ENCODE results near the gene DIS3. TPM values are rescaled to one million over a fixed set of nuclear protein-coding genes. Genes with fewer than 3 reads are reported as not detected.
A peak's percentile ranks its signal among the peaks of the same experiment; 100 is the strongest.
"Not testable (repeated sequence)": the region's sequence is repeated elsewhere in the genome, so short reads cannot be mapped to it uniquely, and the experiment has no call there.

DIS3 gene
- total RNA-seq, 4 donors from 2014 or later, result 20.6 to 50.9 (median 34.5) TPM

- TF ChIP-seq, protein P1, sequence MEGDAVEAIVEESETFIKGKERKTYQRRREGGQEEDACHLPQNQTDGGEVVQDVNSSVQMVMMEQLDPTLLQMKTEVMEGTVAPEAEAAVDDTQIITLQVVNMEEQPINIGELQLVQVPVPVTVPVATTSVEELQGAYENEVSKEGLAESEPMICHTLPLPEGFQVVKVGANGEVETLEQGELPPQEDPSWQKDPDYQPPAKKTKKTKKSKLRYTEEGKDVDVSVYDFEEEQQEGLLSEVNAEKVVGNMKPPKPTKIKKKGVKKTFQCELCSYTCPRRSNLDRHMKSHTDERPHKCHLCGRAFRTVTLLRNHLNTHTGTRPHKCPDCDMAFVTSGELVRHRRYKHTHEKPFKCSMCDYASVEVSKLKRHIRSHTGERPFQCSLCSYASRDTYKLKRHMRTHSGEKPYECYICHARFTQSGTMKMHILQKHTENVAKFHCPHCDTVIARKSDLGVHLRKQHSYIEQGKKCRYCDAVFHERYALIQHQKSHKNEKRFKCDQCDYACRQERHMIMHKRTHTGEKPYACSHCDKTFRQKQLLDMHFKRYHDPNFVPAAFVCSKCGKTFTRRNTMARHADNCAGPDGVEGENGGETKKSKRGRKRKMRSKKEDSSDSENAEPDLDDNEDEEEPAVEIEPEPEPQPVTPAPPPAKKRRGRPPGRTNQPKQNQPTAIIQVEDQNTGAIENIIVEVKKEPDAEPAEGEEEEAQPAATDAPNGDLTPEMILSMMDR (IDR thresholded peaks at IDR 0.05), result no peak
- TF ChIP-seq POLR2A (IDR thresholded peaks at IDR 0.05), result no peak
Observed at GRCh38 chr13:72820156-72820897, 38.6 kb upstream of the DIS3 start.

DNA sequence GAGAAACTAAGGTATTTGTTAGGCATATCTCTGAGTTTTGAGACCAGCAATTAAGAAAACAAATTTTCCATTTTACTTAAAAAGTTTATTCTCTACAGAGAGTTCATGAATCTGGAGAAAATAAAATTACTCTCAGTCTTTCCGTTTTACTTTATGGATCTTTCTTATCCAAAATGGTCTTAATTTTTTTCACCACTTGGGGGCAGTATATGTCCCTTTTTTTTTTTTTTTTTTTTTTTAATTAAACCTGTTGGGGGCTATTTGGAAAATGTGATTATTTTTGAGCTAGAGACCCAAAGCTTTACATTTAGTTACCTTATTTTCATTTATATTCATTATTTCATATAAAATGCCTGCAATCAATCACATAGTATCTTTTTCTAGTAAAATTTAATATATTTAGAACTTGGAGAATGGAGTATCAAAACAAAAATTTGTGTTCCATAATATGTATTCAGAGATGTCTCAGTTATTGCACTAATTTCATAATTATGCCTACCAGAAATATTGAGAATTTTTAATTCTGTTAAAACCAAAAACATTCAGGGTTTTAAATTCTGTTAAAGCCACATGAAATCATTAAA, 27.3 kb upstream of the DIS3 start:
- DNase-seq, result no peak
- Histone ChIP-seq H3K27me3 (no peaks in the 10 kb centered on the region), H3K4me3 (no peak overlapping the region), H3K27ac (no peak overlapping the region), H3K4me1 (no peaks in the 10 kb centered on the region), H3K9me3 (no peaks in the 10 kb centered on the region), H3K36me3 (no peaks in the 10 kb centered on the region)
- intact Hi-C loops (cut with DNase I; ENCODE audit: low total_unique reads), result no loop called here
- TF ChIP-seq, protein P1 (IDR thresholded peaks at IDR 0.05), result peak in 2 of 4 experiments; percentile 52 to 57
- TF ChIP-seq POLR2A (IDR thresholded peaks at IDR 0.05), result no peak

More at GRCh38 chr13:72820156-72820897, 38.6 kb upstream of the DIS3 start:
- no peaks in the 10 kb centered on the region for H3K36me3 ChIP-seq
- intact Hi-C loops (cut with DNase I; ENCODE audit: low total_unique reads), result no loop called here
- no peaks in the 10 kb centered on the region for H3K27me3 ChIP-seq
- no peak for DNase-seq
- H3K9me3 ChIP-seq, result no peaks in the 10 kb centered on the region
- no peak overlapping the region for H3K27ac ChIP-seq
- no peak overlapping the region for H3K4me3 ChIP-seq
- no peaks in the 10 kb centered on the region for H3K4me1 ChIP-seq

- H3K27ac ChIP-seq; H3K9me3 ChIP-seq; H3K4me1 ChIP-seq; DNase-seq; intact Hi-C loops (cut with DNase I; ENCODE audit: low total_unique reads); H3K36me3 ChIP-seq; H3K27me3 ChIP-seq; H3K4me3 ChIP-seq: not testable (repeated sequence)
Observed at GRCh38 chr13:72806514-72806913, 24.8 kb upstream of the DIS3 start.

- H3K27me3 ChIP-seq, result no peaks in the 10 kb centered on the region
- no peaks in the 10 kb centered on the region for H3K36me3 ChIP-seq
- DNase-seq, result no peak
- intact Hi-C loops (cut with DNase I; ENCODE audit: low total_unique reads), result no loop called here
- no peaks in the 10 kb centered on the region for H3K9me3 ChIP-seq
- H3K27ac ChIP-seq, result no peak overlapping the region
- TF ChIP-seq POLR2A (IDR thresholded peaks at IDR 0.05), result no peak
- TF ChIP-seq, protein P1 (IDR thresholded peaks at IDR 0.05), result no peak
- H3K4me3 ChIP-seq, result no peak overlapping the region
- no peaks in the 10 kb centered on the region for H3K4me1 ChIP-seq
Observed at GRCh38 chr13:72805676-72806346, 24.1 kb upstream of the DIS3 start.

- Histone ChIP-seq H3K4me1 (no peaks in the 10 kb centered on the region), H3K27ac (no peak overlapping the region), H3K4me3 (no peak overlapping the region), H3K36me3 (no peaks in the 10 kb centered on the region), H3K27me3 (no peaks in the 10 kb centered on the region), H3K9me3 (no peaks in the 10 kb centered on the region)
- no peak for DNase-seq
- no peak for TF ChIP-seq POLR2A (IDR thresholded peaks at IDR 0.05)
- TF ChIP-seq, protein P1 (IDR thresholded peaks at IDR 0.05), result no peak
- intact Hi-C loops (cut with DNase I; ENCODE audit: low total_unique reads), result no loop called here
Observed at GRCh38 chr13:72804301-72804700, 22.6 kb upstream of the DIS3 start.
